ENCODE measurements around the gene CLEC4G. TPM values are rescaled to one million over a fixed set of nuclear protein-coding genes. Genes with fewer than 3 reads are reported as not detected.

The CLEC4G gene
- total RNA-seq (2011; cell fraction: chromatin; rRNA removed; ENCODE audit: low replicate concordance), result not detected in 2 replicates
- total RNA-seq (2011; cell fraction: nucleolus; rRNA removed), result not detected in 2 replicates
- not detected in 2 replicates for total RNA-seq (2011; cell fraction: nucleoplasm; rRNA removed)
- not detected in 2 replicates for total RNA-seq (2014; rRNA removed)
- total RNA-seq (2014; rRNA removed; fragmentation: Illumina TruSeq; extraction: Trizol), result not detected in 2 replicates
- not detected in 2 replicates for total RNA-seq (2015; rRNA removed; fragmentation: Illumina TruSeq; extraction: Trizol)
- total RNA-seq (2021), result not detected in 2 replicates
- polyA plus RNA-seq (2011; rRNA removed), result not detected in 2 replicates
- not detected in 2 replicates for polyA plus RNA-seq (2011; cell fraction: cytosol; rRNA removed)
- not detected in 2 replicates for polyA plus RNA-seq (2011; cell fraction: nucleus; rRNA removed)
- not detected in 2 replicates for polyA plus RNA-seq (2012)
- not detected in 2 replicates for polyA plus RNA-seq (2014; fragmentation: Illumina TruSeq; extraction: Trizol)
- polyA plus RNA-seq (2014; fragmentation: Nextera tagmentation; extraction: Ambion mirVana), result not detected
- polyA plus RNA-seq (2014; rRNA removed), result not detected in 2 replicates
- polyA minus RNA-seq (2011; rRNA and poly(A)+ RNA removed), result not detected in 2 replicates
- polyA minus RNA-seq (2011; cell fraction: cytosol; rRNA and poly(A)+ RNA removed), result not detected in 2 replicates
- polyA minus RNA-seq (2011; cell fraction: nucleus; rRNA and poly(A)+ RNA removed), result not detected in 2 replicates
- not detected for Bru-seq, nascent RNA
- BruChase-seq, experiment 1, labeled RNA remaining after a 2-hour chase, result not detected
- not detected for BruChase-seq, experiment 2, labeled RNA remaining after a 6-hour chase
- long read RNA-seq, experiment 1, result 0 reads
- long read RNA-seq, experiment 2, result 0 reads
- long read RNA-seq, experiment 3, result 0 reads

DNA sequence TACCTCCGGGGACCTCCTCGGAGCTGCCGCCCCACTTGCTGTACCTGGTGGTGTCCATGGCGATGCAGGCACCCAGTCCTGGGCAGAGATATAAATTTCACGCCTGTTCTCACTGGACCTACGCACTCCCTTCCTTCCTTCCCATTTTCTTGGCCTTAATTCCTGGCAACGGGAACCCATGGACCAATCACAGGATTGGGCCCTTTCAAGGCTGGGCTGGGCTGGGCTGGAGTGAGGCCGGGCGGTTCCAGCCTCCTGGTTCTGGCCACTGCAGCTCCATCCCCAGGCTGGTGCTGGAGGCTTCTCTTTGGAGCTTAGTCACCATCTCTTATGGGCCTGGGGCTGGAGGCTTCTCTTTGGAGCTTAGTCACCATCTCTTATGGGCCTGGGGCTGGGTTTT, at the start of gene CLEC4G:
Gene CLEC4G, minus strand, starts transcription at position 66 of the 400 bp plus-strand sequence. Its CDS starts 8 bp downstream, at position 58.
- WGBS (ENCODE audit: insufficient coverage, low coverage, missing lambda C conversion rate), result 2% methylated on average over 8 of the region's 9 CpGs
- Histone ChIP-seq H3K4me1 (replicated peaks in 1 of 2; ENCODE audit: control insufficient read depth in 2 of 2, insufficient read depth in 2 of 2, low read length in 2 of 2) (peaks cover 0 to 20% of the 10 kb centered on the region in 2 experiments; a peak in 2 of 5 replicates), H3K9ac (ENCODE audit: insufficient read depth in 1 of 2, low read depth in 2 of 2, low read length in 2 of 2) (no peak within 1 kb of the TSS), H3K36me3 (ENCODE audit: control insufficient read depth, insufficient read depth, low read length) (no peaks in the 10 kb centered on the region), H3K9me3 (replicated peaks; ENCODE audit: control insufficient read depth, insufficient read depth, low read depth, low read length) (no peaks in the 10 kb centered on the region), H3K9me1 (ENCODE audit: control insufficient read depth, insufficient read depth, low read length) (no peaks in the 10 kb centered on the region), H2AFZ (ENCODE audit: low read depth, low read length) (no peak within 1 kb of the TSS), H4K20me1 (replicated peaks; ENCODE audit: control insufficient read depth, insufficient read depth, low read length) (0 out of 2 replicates have a peak, but pooled peaks cover 3% of the 10 kb centered on the region), H3K27me3 (ENCODE audit: control insufficient read depth in 2 of 2, insufficient read depth in 2 of 2, low read length in 2 of 2) (peaks cover 10 to 46% of the 10 kb centered on the region in 2 experiments; a peak in 4 of 5 replicates), H3K4me2 (ENCODE audit: insufficient read depth, low read length) (no peak within 1 kb of the TSS), H3K79me2 (ENCODE audit: control insufficient read depth, insufficient read depth, low read length) (no peaks in the 10 kb centered on the region), H3K4me3 (no peak within 1 kb of the TSS), H3K27ac (ENCODE audit: extremely low read depth, low read depth, low read length) (no peak within 1 kb of the TSS)
- ChIA-PET POLR2A (interaction anchor here (0.7 kb wide), 1 partner anchor 9 kb away, joined by 3 read pairs; no protein-coding TSS in a partner anchor), CTCF (ENCODE audit: low intra/inter-chr PET ratio) (no interaction called here)
- in situ Hi-C loops (cut with MboI) (no loop called here), intact Hi-C loops (cut with micrococcal nuclease) (no loop called here)
- no peak for TF ChIP-seq MTA1 (IDR thresholded peaks at IDR 0.05; ENCODE audit: borderline replicate concordance)
- TF ChIP-seq ZFP1 (CRISPR knock-in tag; IDR thresholded peaks at IDR 0.05), result no peak
- DNase-seq (ENCODE audit: extremely low read depth in 1 of 4, low spot score in 3 of 4) (no peak), ATAC-seq (no peak), FAIRE-seq (no peak)
- no TSS peak for BruUV-seq (replicated peaks)

DNA sequence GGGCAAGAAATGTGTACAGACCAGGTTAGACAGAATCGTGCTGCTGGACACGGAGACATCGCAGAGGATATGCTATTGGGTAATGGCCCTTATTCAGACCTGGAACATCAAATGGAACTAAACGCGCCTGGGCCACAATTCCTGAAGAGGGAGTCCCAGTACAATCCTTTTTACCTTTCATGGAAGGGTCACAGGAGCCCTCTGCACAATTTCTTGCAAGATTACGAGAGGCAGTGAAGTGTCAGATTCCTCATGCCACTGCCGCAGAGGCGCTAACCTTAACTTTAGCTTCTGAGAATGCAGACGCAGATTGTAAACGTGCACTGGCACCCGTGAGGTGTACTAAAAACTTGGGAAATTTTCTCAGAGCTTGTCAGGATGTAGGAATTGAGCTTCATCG, 49.2 kb upstream of the CLEC4G start:
- H3K9me3 ChIP-seq (replicated peaks; ENCODE audit: control insufficient read depth, insufficient read depth, low read depth, low read length), result no peaks in the 10 kb centered on the region
- no peaks in the 10 kb centered on the region for H3K9me1 ChIP-seq (ENCODE audit: control insufficient read depth, insufficient read depth, low read length)
- no peaks in the 10 kb centered on the region for H3K4me1 ChIP-seq (replicated peaks in 1 of 2; ENCODE audit: control insufficient read depth in 2 of 2, insufficient read depth in 2 of 2, low read length in 2 of 2)
- ChIA-PET POLR2A (no interaction called here), CTCF (ENCODE audit: low intra/inter-chr PET ratio) (no interaction called here)
- peaks cover 34 to 40% of the 10 kb centered on the region in 2 experiments for H3K27me3 ChIP-seq (ENCODE audit: control insufficient read depth in 2 of 2, insufficient read depth in 2 of 2, low read length in 2 of 2)
- 12% methylated on average over 12 of the region's 12 CpGs for WGBS (ENCODE audit: insufficient coverage, low coverage, missing lambda C conversion rate)
- in situ Hi-C loops (cut with MboI) (no loop called here), intact Hi-C loops (cut with micrococcal nuclease) (no loop called here)
- no TSS peak for BruUV-seq (replicated peaks)
- no peaks in the 10 kb centered on the region for H3K36me3 ChIP-seq (ENCODE audit: control insufficient read depth, insufficient read depth, low read length)
- no peaks in the 10 kb centered on the region for H4K20me1 ChIP-seq (replicated peaks; ENCODE audit: control insufficient read depth, insufficient read depth, low read length)
- H3K27ac ChIP-seq (ENCODE audit: extremely low read depth, low read depth, low read length), result no peak overlapping the region
- no peak overlapping the region for H3K9ac ChIP-seq (ENCODE audit: insufficient read depth in 1 of 2, low read depth in 2 of 2, low read length in 2 of 2)
- H2AFZ ChIP-seq (ENCODE audit: low read depth, low read length), result no peak overlapping the region
- H3K79me2 ChIP-seq (ENCODE audit: control insufficient read depth, insufficient read depth, low read length), result no peaks in the 10 kb centered on the region
- H3K4me2 ChIP-seq (ENCODE audit: insufficient read depth, low read length), result no peak overlapping the region
- FAIRE-seq (no peak), DNase-seq (ENCODE audit: extremely low read depth in 1 of 4, low spot score in 3 of 4) (no peak), ATAC-seq (no peak)
- no peak overlapping the region for H3K4me3 ChIP-seq
- TF ChIP-seq PHF8 (IDR thresholded peaks at IDR 0.05; ENCODE audit: borderline replicate concordance, low read length) (no peak), USF2 (CRISPR knock-in tag; IDR thresholded peaks at IDR 0.05) (no peak), PBX2 (CRISPR knock-in tag; IDR thresholded peaks at IDR 0.05; ENCODE audit: low read depth) (no peak), PBX2 (tag; conservative IDR thresholded peaks at IDR 0.05; ENCODE audit: low read depth) (no peak), NR3C1 (CRISPR knock-in tag; IDR thresholded peaks at IDR 0.05) (no peak), MEIS2 (IDR thresholded peaks at IDR 0.05; ENCODE audit: partially characterized antibody) (no peak), DACH1 (IDR thresholded peaks at IDR 0.05; ENCODE audit: partially characterized antibody) (no peak), ELF4 (CRISPR knock-in tag; IDR thresholded peaks at IDR 0.05) (no peak)
